ENCODE data around the gene NFE2L2.
"Not testable (repeated sequence)": the region's sequence is repeated elsewhere in the genome, so short reads cannot be mapped to it uniquely, and the experiment has no call there.

NFE2L2 gene

GRCh38 chr2:177257471-177257870 lies 7.1 kb downstream of the NFE2L2 start:
- no peak for DNase-seq (ENCODE audit: low read depth in 2 of 2)

DNA sequence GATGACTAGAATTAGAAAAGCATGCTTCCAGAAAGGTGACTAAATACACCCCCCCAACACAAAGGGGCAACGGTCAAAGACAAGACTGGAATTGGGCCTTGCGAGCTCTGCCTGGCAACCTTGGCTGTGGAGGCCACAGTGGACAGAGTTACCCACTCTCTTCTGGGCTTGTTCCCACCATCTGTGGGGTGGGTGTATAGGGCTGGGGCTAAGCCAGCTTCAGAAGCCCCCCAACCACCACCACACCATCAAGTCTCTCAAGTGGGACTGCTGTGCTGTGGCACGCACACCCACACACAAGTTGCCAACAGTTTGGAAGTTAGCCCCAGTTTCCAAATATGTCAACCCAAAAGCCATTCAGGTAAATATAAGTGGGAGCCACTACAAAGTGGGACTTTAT lies 7.8 kb downstream of the NFE2L2 start:
- no peak for DNase-seq (ENCODE audit: low read depth in 2 of 2)

- no peak for DNase-seq (ENCODE audit: low read depth in 2 of 2)
Measured at GRCh38 chr2:177256026-177256425, 8.5 kb downstream of the NFE2L2 start.

DNA sequence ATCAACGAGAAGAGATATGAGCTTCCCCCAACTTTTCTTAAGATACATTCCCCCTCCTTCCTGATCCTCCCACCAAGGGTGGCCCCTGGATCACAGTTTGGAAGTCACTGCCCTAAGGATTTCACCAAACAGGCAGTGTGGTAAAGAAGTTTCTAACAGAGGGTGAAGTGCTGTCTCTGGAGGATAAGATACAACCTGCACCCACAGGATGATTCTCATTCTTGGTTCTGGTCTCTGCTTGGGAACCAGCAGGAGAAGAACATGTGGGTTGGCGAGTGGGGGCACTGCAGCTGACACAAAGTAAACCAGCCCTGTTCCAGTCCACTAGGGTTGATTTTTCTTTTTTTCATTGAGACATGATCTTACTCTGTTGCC lies 9.3 kb downstream of the NFE2L2 start:
- DNase-seq (ENCODE audit: low read depth in 2 of 2): no peak

- DNase-seq (ENCODE audit: low read depth in 2 of 2): no peak
Measured at GRCh38 chr2:177254433-177255226, 9.9 kb downstream of the NFE2L2 start.

- no peak for DNase-seq (ENCODE audit: low read depth in 2 of 2)
Measured at GRCh38 chr2:177253704-177254103, 10.8 kb downstream of the NFE2L2 start.

GRCh38 chr2:177252808-177253531 lies 11.6 kb downstream of the NFE2L2 start:
- DNase-seq (ENCODE audit: low read depth in 2 of 2): no peak

GRCh38 chr2:177251165-177251542 lies 13.4 kb downstream of the NFE2L2 start:
- DNase-seq (ENCODE audit: low read depth in 2 of 2): no peak

DNA sequence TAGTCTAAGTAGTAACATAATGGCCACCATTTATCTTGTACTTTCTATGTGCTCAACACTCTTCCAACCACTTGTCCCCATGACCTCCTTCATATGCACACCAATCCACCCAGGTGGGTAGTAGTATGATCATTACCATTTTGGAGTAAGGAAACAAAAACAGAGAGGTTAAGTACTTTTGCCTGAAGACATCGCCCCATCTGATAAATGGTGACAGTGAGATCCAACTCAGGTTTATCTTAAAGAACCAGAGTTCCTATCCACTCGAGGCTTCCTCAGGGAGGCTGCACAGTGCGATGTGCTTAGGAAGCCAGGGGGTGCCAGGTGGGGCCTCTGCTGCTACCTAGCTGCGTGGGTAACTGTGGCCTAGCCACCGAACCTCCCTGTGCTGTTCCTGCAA lies 14.1 kb downstream of the NFE2L2 start:
- DNase-seq (ENCODE audit: low read depth in 2 of 2): no peak

DNA sequence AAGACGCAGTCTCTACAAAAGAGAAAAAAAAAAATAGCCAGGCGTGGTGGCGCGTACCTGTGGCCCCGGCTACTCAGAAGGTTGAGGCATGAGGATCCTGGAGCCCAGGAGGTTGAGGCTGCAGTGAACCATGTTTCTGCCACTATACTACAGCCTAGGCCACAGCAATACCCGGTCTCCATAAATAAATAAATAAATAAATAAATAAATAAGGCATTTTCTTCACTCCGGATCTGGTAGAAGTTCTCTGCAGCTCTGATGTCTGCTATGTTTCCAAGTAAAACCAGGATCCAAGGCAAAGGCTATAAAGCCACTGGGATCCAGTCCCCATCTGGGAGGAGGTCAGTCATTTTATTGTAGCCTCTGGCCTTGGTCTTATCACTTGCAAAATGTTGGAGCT lies 15.5 kb downstream of the NFE2L2 start:
- no peak for DNase-seq (ENCODE audit: low read depth in 2 of 2)

DNA sequence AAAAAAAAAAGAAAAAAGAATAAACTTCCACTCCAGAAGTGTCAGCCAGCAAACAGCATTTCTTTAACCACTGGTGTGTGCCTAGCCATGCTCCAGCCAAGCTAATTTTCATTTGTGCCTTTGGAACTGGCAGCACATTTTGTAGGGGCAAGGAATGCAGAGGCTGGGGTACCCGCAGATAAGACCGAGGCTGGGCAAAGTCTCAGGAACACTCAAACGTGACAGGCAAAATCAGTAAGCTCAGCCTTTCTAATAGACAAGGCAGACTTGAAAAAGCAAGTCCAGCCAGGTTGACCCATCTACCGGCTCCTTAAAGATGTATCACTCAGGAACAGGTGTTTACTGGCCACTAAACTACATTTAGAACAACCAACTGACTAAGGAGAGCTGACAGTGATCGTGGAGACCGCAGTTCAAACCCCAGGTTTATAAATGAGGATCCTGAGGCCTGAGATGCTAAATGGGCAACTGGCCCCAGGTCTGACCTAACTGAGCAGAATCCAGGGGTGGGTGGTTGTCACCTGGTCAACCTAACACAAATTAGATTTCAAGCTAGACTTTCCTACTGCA lies 16.7 kb downstream of the NFE2L2 start:
- DNase-seq (ENCODE audit: low read depth in 2 of 2): no peak

DNA sequence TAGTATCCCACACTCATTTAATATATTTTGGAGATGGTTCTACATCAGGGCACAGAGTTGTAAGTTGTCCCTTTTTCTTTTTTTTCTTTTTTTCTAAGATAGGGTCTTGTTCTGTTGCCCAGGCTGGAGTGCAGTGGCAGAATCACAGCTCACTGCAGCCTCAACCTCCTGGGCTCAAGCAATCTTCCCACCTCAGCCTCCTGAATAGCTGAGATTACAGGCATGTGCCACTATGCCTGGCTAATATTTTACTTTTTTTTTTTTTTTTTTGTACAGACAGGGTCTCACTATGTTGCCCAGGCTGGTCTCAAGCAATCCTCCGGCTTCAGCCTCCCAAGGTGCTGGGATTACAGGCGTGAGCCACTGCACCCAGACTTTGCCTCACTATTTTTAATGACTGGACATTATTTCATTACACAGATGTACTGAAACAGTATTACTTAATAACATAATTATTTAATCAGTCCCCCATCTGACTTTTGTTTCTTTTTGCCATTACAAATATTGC lies 17.9 kb downstream of the NFE2L2 start:
- not testable (repeated sequence) for DNase-seq (ENCODE audit: low read depth in 2 of 2)

- no peak for DNase-seq (ENCODE audit: low read depth in 2 of 2)
Measured at GRCh38 chr2:177246000-177246399, 18.5 kb downstream of the NFE2L2 start.

GRCh38 chr2:177245010-177245422 lies 19.5 kb downstream of the NFE2L2 start:
- DNase-seq (ENCODE audit: low read depth in 2 of 2): no peak

GRCh38 chr2:177244244-177244771 lies 20.2 kb downstream of the NFE2L2 start:
- no peak for DNase-seq (ENCODE audit: low read depth in 2 of 2)

GRCh38 chr2:177243476-177243875 lies 21.1 kb downstream of the NFE2L2 start:
- no peak for DNase-seq (ENCODE audit: low read depth in 2 of 2)

DNA sequence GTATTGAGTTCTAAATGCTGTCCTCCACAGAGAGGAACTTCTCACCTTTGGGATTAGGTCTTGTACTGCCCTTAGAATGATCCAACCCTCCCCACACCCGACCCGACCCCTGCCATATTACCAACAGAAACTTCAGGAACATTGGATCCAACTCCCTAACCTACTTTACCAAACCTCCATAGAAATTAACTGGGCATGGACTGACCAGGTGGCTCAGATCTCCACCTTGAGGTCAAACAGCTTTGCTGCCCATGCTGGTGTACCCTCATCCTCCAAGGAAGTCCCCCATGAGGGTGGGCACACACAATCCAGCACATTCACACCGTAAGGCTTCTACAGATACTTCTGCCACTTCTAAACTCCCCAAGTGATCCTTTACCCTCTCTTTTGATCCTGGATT lies 21.5 kb downstream of the NFE2L2 start:
- no peak for DNase-seq (ENCODE audit: low read depth in 2 of 2)

- DNase-seq (ENCODE audit: low read depth in 2 of 2): no peak
Measured at GRCh38 chr2:177242121-177242987, 22.2 kb downstream of the NFE2L2 start.

DNA sequence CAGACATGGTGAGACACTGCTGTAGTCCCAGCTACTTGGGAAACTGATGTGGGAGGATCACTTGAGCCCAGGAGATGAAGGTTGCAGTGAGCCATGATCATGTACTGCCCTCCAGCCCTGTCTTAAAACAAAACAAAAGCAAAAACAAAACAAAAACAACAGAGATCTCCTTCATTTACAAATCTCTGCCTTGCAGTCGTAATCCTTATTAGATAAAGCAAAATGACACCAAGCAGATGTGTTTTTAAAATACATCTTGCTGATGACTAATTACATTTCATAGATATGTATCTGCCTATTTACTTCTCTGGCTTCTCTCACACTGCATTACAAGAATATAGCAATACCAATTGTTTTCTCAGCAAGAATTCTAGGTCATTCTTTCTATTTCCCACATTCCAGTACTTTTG lies 22.8 kb downstream of the NFE2L2 start:
- DNase-seq (ENCODE audit: low read depth in 2 of 2): no peak

- no peak for DNase-seq (ENCODE audit: low read depth in 2 of 2)
Measured at GRCh38 chr2:177239932-177240630, 24.4 kb downstream of the NFE2L2 start.

GRCh38 chr2:177239053-177239452 lies 25.5 kb downstream of the NFE2L2 start:
- DNase-seq (ENCODE audit: low read depth in 2 of 2): no peak

All from stimulated activated CD4-positive, alpha-beta T cell treated with anti-CD3 and anti-CD28 coated beads, Interleukin-4, amount 100 ng/mL, for 48 hours (primary cell).